H1 (cell line): ENCODE measurements around the gene UCP1. TPM values are rescaled to one million over a fixed set of nuclear protein-coding genes. Genes with fewer than 3 reads are reported as not detected.

Experiments used
- CTCF ChIA-PET: fragments of 300-600 bp; sonication (Branson Sonifier 250); formaldehyde crosslinking; loops from one replicate; lab custom pipeline; 2021; ENCODE audit not compliant: partially characterized antibody; lab: Charles Lee
- POLR2A ChIA-PET: fragments of 300-600 bp; sonication (Branson Sonifier 250); formaldehyde crosslinking; loops from one replicate; lab custom pipeline; 2021; ENCODE audit warnings: inconsistent platforms; ENCODE audit not compliant: partially characterized antibody; lab: Charles Lee
- DNase-seq, 2 experiments: peaks; one replicate each; pipeline versions ENCODE4 v3.0.0 to v3.0.0-alpha.2; 2010 to 2022; ENCODE audit warnings: low spot score in 2 of 2, low read depth in 1 of 2, mixed read lengths in 1 of 2
- FAIRE-seq: peaks from 2 replicates; lab custom pipeline; 2011; peaks lifted over from hg19 to GRCh38; lab: Jason Lieb, UNC
- H2AFZ ChIP-seq: 2 replicates; pipeline ENCODE4 v1.8.1; 2012; ENCODE audit warnings: low read length, inconsistent platforms
- H2AK5ac ChIP-seq: 2 replicates; pipeline ENCODE4 v1.6.1; 2013; ENCODE audit warnings: low read depth, low read length
- H2BK120ac ChIP-seq: replicated peaks from 2 replicates; pipeline ENCODE3; 2013; ENCODE audit warnings: low read depth, low read length, inconsistent platforms
- H2BK12ac ChIP-seq: 2 replicates; pipeline ENCODE4 v1.6.1; 2013; ENCODE audit warnings: low read depth, low read length
- H2BK15ac ChIP-seq: 2 replicates; pipeline ENCODE4 v1.6.1; 2013; ENCODE audit warnings: low read length
- H2BK20ac ChIP-seq: 2 replicates; pipeline ENCODE4 v1.6.1; 2013; ENCODE audit warnings: low read length
- H2BK5ac ChIP-seq: 2 replicates; pipeline ENCODE4 v1.6.1; 2013; ENCODE audit warnings: low read depth, low read length
- H3K14ac ChIP-seq: 2 replicates; pipeline ENCODE4 v1.6.1; 2013; ENCODE audit warnings: inconsistent platforms; ENCODE audit not compliant: insufficient read length
- H3K18ac ChIP-seq: 2 replicates; pipeline ENCODE4 v1.6.1; 2013; ENCODE audit warnings: low read length; ENCODE audit errors: extremely low read depth
- H3K23ac ChIP-seq: 2 replicates; pipeline ENCODE4 v1.6.1; 2013; ENCODE audit warnings: inconsistent platforms; ENCODE audit not compliant: insufficient read length
- H3K23me2 ChIP-seq: 2 replicates; pipeline ENCODE4 v1.6.1; 2013; ENCODE audit warnings: low read depth, low read length
- H3K27ac ChIP-seq: 2 replicates; pipeline ENCODE4 v1.6.1; 2011; ENCODE audit warnings: low read depth, low read length, inconsistent platforms
- H3K27me3 ChIP-seq, 4 experiments: replicated peaks in 1 of 4; 1 replicate in 1 of 4; 2 replicates in 3 of 4; pipeline versions ENCODE4 v1.6.1 to v1.8.1; 2011 to 2013; ENCODE audit warnings: low read length in 3 of 4, mild to moderate bottlenecking in 3 of 4, inconsistent platforms in 2 of 4, mixed read lengths in 2 of 4, moderate library complexity in 1 of 4; ENCODE audit not compliant: control insufficient read depth in 3 of 4, insufficient read depth in 3 of 4; ENCODE audit errors: extremely low read depth in 1 of 4
- H3K36me3 ChIP-seq, 4 experiments: 2 replicates each; pipeline versions ENCODE4 v1.6.1 to v1.8.1; 2011 to 2013; ENCODE audit warnings: mild to moderate bottlenecking in 4 of 4, low read length in 3 of 4, moderate library complexity in 2 of 4, control low read depth in 1 of 4, inconsistent platforms in 1 of 4; ENCODE audit not compliant: insufficient read depth in 4 of 4, control insufficient read depth in 2 of 4
- H3K4ac ChIP-seq: replicated peaks from 2 replicates; pipeline ENCODE3; 2013; ENCODE audit warnings: low read length, low read depth, mixed read lengths, inconsistent platforms; ENCODE audit not compliant: insufficient read length
- H3K4me1 ChIP-seq, 4 experiments: replicated peaks in 1 of 4; 1 replicate in 1 of 4; 2 replicates in 3 of 4; pipeline versions ENCODE4 v1.6.1 to v1.8.1; 2011 to 2013; ENCODE audit warnings: low read length in 3 of 4, inconsistent platforms in 2 of 4, mixed read lengths in 1 of 4; ENCODE audit not compliant: insufficient read depth in 4 of 4, control insufficient read depth in 3 of 4
- H3K4me2 ChIP-seq, 2 experiments: 2 replicates each; pipeline versions ENCODE4 v1.6.1 to v1.8.1; 2011 to 2013; ENCODE audit warnings: low read depth in 2 of 2, low read length in 2 of 2, control low read depth in 1 of 2, inconsistent platforms in 1 of 2, mild to moderate bottlenecking in 1 of 2; ENCODE audit not compliant: insufficient read depth in 1 of 2
- H3K4me3 ChIP-seq, 4 experiments: fragments of 200-600, 300-600 bp in 1 of 4; sonication (generic), shearing (Covaris generic), sonication (Bioruptor Twin) in 1 of 4; 2 replicates each; pipeline versions ENCODE4 v1.5.1 to v1.8.1; 2011 to 2016; ENCODE audit warnings: low read length in 4 of 4, low read depth in 3 of 4, control low read depth in 2 of 4, inconsistent platforms in 2 of 4, mild to moderate bottlenecking in 2 of 4, mixed read lengths in 1 of 4, moderate library complexity in 1 of 4; ENCODE audit not compliant: insufficient read depth in 2 of 4; ENCODE audit errors: extremely low read depth in 1 of 4
- H3K56ac ChIP-seq: replicated peaks from 2 replicates; pipeline ENCODE3; 2013; ENCODE audit warnings: low read depth, mild to moderate bottlenecking, mixed read lengths, low read length, inconsistent platforms; ENCODE audit not compliant: insufficient read length
- H3K79me1 ChIP-seq: 2 replicates; pipeline ENCODE4 v1.6.1; 2013; ENCODE audit warnings: low read depth, low read length, control low read depth
- H3K79me2 ChIP-seq, 2 experiments: 2 replicates each; pipeline versions ENCODE4 v1.6.1 to v1.8.1; 2012 to 2013; ENCODE audit warnings: low read length in 2 of 2, mild to moderate bottlenecking in 2 of 2, inconsistent platforms in 1 of 2; ENCODE audit not compliant: insufficient read depth in 2 of 2, control insufficient read depth in 1 of 2
- H3K9ac ChIP-seq, 4 experiments: replicated peaks in 1 of 4; 1 replicate in 1 of 4; 2 replicates in 3 of 4; pipeline versions ENCODE4 v1.6.1 to v1.8.1; 2011 to 2013; ENCODE audit warnings: low read depth in 3 of 4, low read length in 3 of 4, control low read depth in 2 of 4, mild to moderate bottlenecking in 2 of 4, moderate library complexity in 2 of 4, inconsistent platforms in 1 of 4; ENCODE audit errors: extremely low read depth in 1 of 4
- H3K9me3 ChIP-seq, 2 experiments: 2 replicates each; pipeline versions ENCODE4 v1.6.1 to v1.8.1; 2012 to 2013; ENCODE audit warnings: mild to moderate bottlenecking in 2 of 2, moderate library complexity in 2 of 2, control low read depth in 1 of 2, inconsistent platforms in 1 of 2, low read depth in 1 of 2, low read length in 1 of 2, mixed read lengths in 1 of 2; ENCODE audit not compliant: insufficient read depth in 2 of 2
- H4K20me1 ChIP-seq, 2 experiments: replicated peaks in 1 of 2; 2 replicates each; pipeline versions ENCODE3 to v1.8.1; 2011 to 2013; ENCODE audit warnings: inconsistent platforms in 2 of 2, low read length in 2 of 2, mild to moderate bottlenecking in 1 of 2; ENCODE audit not compliant: insufficient read depth in 2 of 2, control insufficient read depth in 1 of 2
- H4K5ac ChIP-seq: 2 replicates; pipeline ENCODE4 v1.6.1; 2013; ENCODE audit warnings: low read length, low read depth, mixed read lengths, inconsistent platforms; ENCODE audit not compliant: insufficient read length
- H4K8ac ChIP-seq: 2 replicates; pipeline ENCODE4 v1.8.0; 2013; ENCODE audit warnings: mild to moderate bottlenecking, moderate library complexity, low read length, inconsistent platforms; ENCODE audit not compliant: insufficient read depth; ENCODE audit errors: extremely low read depth
- H4K91ac ChIP-seq: replicated peaks from 2 replicates; pipeline ENCODE3; 2013; ENCODE audit warnings: low read length, mixed read lengths, inconsistent platforms; ENCODE audit not compliant: insufficient read length
- CBX8 ChIP-seq: fragments of 300-800, 300-1000 bp; sonication (generic); IDR thresholded peaks from 2 replicates; pipeline ENCODE4 v1.7.1; 2016; ENCODE audit warnings: low read depth, low read length, borderline replicate concordance
- E2F6 ChIP-seq: IDR thresholded peaks from 2 replicates; pipeline ENCODE4 v1.6.1; 2012; ENCODE audit warnings: inconsistent platforms
- EP300 ChIP-seq, 2 experiments: IDR thresholded peaks; 1 replicate in 1 of 2; 2 replicates in 1 of 2; pipeline ENCODE4 v1.6.1; 2011 to 2012; ENCODE audit warnings: low read depth in 2 of 2, low read length in 2 of 2, mild to moderate bottlenecking in 2 of 2, borderline replicate concordance in 1 of 2, inconsistent platforms in 1 of 2, moderate library complexity in 1 of 2
- HDAC2 ChIP-seq, 2 experiments: fragments of 300-600 bp in 1 of 2; sonication (generic) in 1 of 2; IDR thresholded peaks; 2 replicates each; pipeline ENCODE4 v1.6.1; 2011 to 2012; ENCODE audit warnings: low read depth in 2 of 2, low read length in 2 of 2, mild to moderate bottlenecking in 2 of 2, moderate library complexity in 2 of 2, borderline replicate concordance in 1 of 2, inconsistent platforms in 1 of 2
- KDM4A ChIP-seq: IDR thresholded peaks from one replicate; pipeline ENCODE4 v1.7.1; 2012; ENCODE audit warnings: low read depth, mild to moderate bottlenecking, moderate library complexity, low read length, inconsistent platforms; ENCODE audit not compliant: severe bottlenecking
- MAFK ChIP-seq: IDR thresholded peaks from 2 replicates; pipeline ENCODE4 v1.6.1; 2012; ENCODE audit warnings: low read depth, mild to moderate bottlenecking, improper control_type of control experiment, low read length
- NRF1 ChIP-seq: IDR thresholded peaks from 2 replicates; pipeline ENCODE4 v1.6.1; 2011; ENCODE audit warnings: mild to moderate bottlenecking, low read depth, low read length, improper control_type of control experiment
- SP2 ChIP-seq: IDR thresholded peaks from 2 replicates; pipeline ENCODE4 v1.6.1; 2012; ENCODE audit warnings: mild to moderate bottlenecking, low read length, inconsistent platforms
- SRF ChIP-seq: IDR thresholded peaks from 2 replicates; pipeline ENCODE4 v1.6.1; 2011; ENCODE audit warnings: mild to moderate bottlenecking, low read depth, low read length, moderate library complexity
- SUZ12 ChIP-seq: fragments of 200-600 bp; sonication (generic); IDR thresholded peaks from 2 replicates; pipeline ENCODE4 v1.6.1; 2012; ENCODE audit warnings: mild to moderate bottlenecking, inconsistent platforms, low read length, moderate library complexity, mixed read lengths
- TBP ChIP-seq: IDR thresholded peaks from 2 replicates; pipeline ENCODE4 v1.6.1; 2011; ENCODE audit warnings: low read depth, low read length, improper control_type of control experiment
- WGBS, 2 experiments: shearing (Covaris generic) in 1 of 2; methylation state at CpG; one replicate each; pipeline versions ENCODE4 v1.1.6 to v1.1.7; 2013 to 2015; ENCODE audit warnings: low lambda C conversion rate in 2 of 2, mixed read lengths in 2 of 2, inconsistent platforms in 1 of 2, low coverage in 1 of 2, missing lambda C conversion rate in 1 of 2; ENCODE audit not compliant: insufficient replicate concordance in 2 of 2, insufficient coverage in 1 of 2, insufficient read length in 1 of 2; ENCODE audit errors: extremely low coverage in 1 of 2, missing lambda C conversion rate in 1 of 2; 5-methylcytosine and 5-hydroxymethylcytosine counted together
- polyA plus RNA-seq, 7 experiments: library from polyadenylated mRNA; depleted of rRNA in 3 of 7; stranded (reverse) in 5 of 7; unstranded in 2 of 7; fragments of >200 nt in 5 of 7; fragments of 200-250 nt in 2 of 7; gene quantifications; 1 replicate in 5 of 7; 2 replicates in 1 of 7; 4 replicates in 1 of 7; pipeline versions ENCODE4 v1.2.1 to v1.2.3, GENCODE V29; 2011 to 2013; ENCODE audit warnings: missing spikeins in 2 of 7, mixed read lengths in 2 of 7
- total RNA-seq: library from RNA; stranded (reverse); fragmentation: NEBNext Ultra II Directional; extraction: Animal tissue kit (Norgen Biotek cat#: 25700); gene quantifications from 2 replicates; pipeline ENCODE4 v1.2.1, GENCODE V29; 2021

Gene UCP1
- total and polyA plus RNA-seq, 2 of the 8 experiments (the other 6 are each of a cell fraction or from before 2014, with no cell fraction given) = 0.20 to 0.44 TPM

GRCh38 chr4:140603286-140603685 lies 34.5 kb upstream of the UCP1 start:
- no peak overlapping the region for H2BK12ac ChIP-seq
- H2BK20ac ChIP-seq = no peak overlapping the region
- H2BK15ac ChIP-seq = no peak overlapping the region
- H3K36me3 ChIP-seq = no peaks in the 10 kb centered on the region
- 86% methylated on average over 2 of the region's 2 CpGs; no CpG with 5 or more reads in 1 of the 2 experiments for WGBS, 2 experiments
- H2BK5ac ChIP-seq = no peak overlapping the region
- ChIA-PET POLR2A (no interaction called here), CTCF (interaction anchor here (1.2 to 3.6 kb wide), 6 partner anchors 8 to 281 kb away, joined by 4 to 25 read pairs (median 4); no protein-coding TSS in a partner anchor)
- no peaks in the 10 kb centered on the region; the same call in 1 of the 2 replicates for H3K79me1 ChIP-seq
- no peak overlapping the region for H3K9ac ChIP-seq
- H3K4me3 ChIP-seq = no peak overlapping the region
- no peak overlapping the region for H3K4me2 ChIP-seq
- no peak overlapping the region for H3K23ac ChIP-seq
- no peaks in the 10 kb centered on the region for H3K27me3 ChIP-seq
- H3K4ac ChIP-seq = no peak overlapping the region
- H4K91ac ChIP-seq = no peak overlapping the region
- H2AK5ac ChIP-seq = no peak overlapping the region
- no peaks in the 10 kb centered on the region for H3K23me2 ChIP-seq
- no peak overlapping the region for H4K5ac ChIP-seq
- no peaks in the 10 kb centered on the region for H3K79me2 ChIP-seq
- no peaks in the 10 kb centered on the region for H4K20me1 ChIP-seq
- no peak overlapping the region for H4K8ac ChIP-seq
- FAIRE-seq (no peak), DNase-seq (no peak)
- H3K4me1 ChIP-seq = no peaks in the 10 kb centered on the region
- H3K18ac ChIP-seq = no peak overlapping the region
- no peak overlapping the region for H3K27ac ChIP-seq
- no peak overlapping the region for H2BK120ac ChIP-seq
- H3K14ac ChIP-seq = no peak overlapping the region
- no peak overlapping the region for H2AFZ ChIP-seq
- no peaks in the 10 kb centered on the region for H3K9me3 ChIP-seq
- H3K56ac ChIP-seq = no peak overlapping the region
- TF ChIP-seq EP300 (IDR thresholded peaks at IDR 0.05; ENCODE audit: borderline replicate concordance in 1 of 2, low read depth in 2 of 2, low read length in 2 of 2) (no peak), CBX8 (no peak), SP2 (no peak), HDAC2 (IDR thresholded peaks at IDR 0.05; ENCODE audit: borderline replicate concordance in 1 of 2, low read depth in 2 of 2, low read length in 2 of 2) (no peak), SUZ12 (no peak), SRF (no peak), E2F6 (no peak), KDM4A (no peak), TBP (no peak), NRF1 (no peak), MAFK (no peak)
